Transverse colon (tissue), 4 donors: ENCODE results near the gene ZC3H4. TPM values are rescaled to one million over a fixed set of nuclear protein-coding genes. Genes with fewer than 3 reads are reported as not detected.

Experiments
- DNase-seq: peaks from one replicate; pipeline ENCODE4 v3.0.0-alpha.2; 2019
- H3K27ac ChIP-seq, 4 donors: fragments of 200-600 bp; sonication (generic); 2 replicates each; pipeline ENCODE4 v1.5.1; 2016 to 2018; ENCODE audit warnings: inconsistent platforms in 4 of 4
- H3K27me3 ChIP-seq: fragments of 200-600 bp; sonication (generic); 2 replicates; pipeline ENCODE4 v1.5.1; 2017; ENCODE audit warnings: inconsistent platforms
- H3K36me3 ChIP-seq, 4 donors: fragments of 200-600 bp; sonication (generic); 2 replicates each; pipeline ENCODE4 v1.5.1; 2017 to 2019; ENCODE audit warnings: inconsistent platforms in 4 of 4
- H3K4me1 ChIP-seq, 4 donors: fragments of 200-600 bp; sonication (generic); 2 replicates each; pipeline ENCODE4 v1.5.1; 2017 to 2020; ENCODE audit warnings: inconsistent platforms in 4 of 4
- H3K4me3 ChIP-seq, 4 donors: fragments of 200-600 bp; sonication (generic); 1 replicate in 1 of 4; 2 replicates in 3 of 4; pipeline versions ENCODE4 v1.5.1 to v1.6.1; 2017 to 2019; ENCODE audit warnings: inconsistent platforms in 4 of 4
- H3K9me3 ChIP-seq, 2 donors: fragments of 200-600 bp; sonication (generic); 2 replicates each; pipeline ENCODE4 v1.5.1; 2017 to 2019; ENCODE audit warnings: inconsistent platforms in 2 of 2
- CTCF ChIP-seq, 5 experiments: fragments of 200-600 bp in 3 of 5; fragments of 450-650 bp in 2 of 5; sonication (generic) in 3 of 5; IDR thresholded peaks; 1 replicate in 2 of 5; 2 replicates in 3 of 5; pipeline ENCODE4 v1.5.1; 2016 to 2017; ENCODE audit warnings: antibody characterized with exemption in 5 of 5, inconsistent platforms in 3 of 5, mild to moderate bottlenecking in 2 of 5, moderate library complexity in 1 of 5
- EP300 ChIP-seq: sonication (generic); formaldehyde crosslinking; IDR thresholded peaks from one replicate; pipeline ENCODE4 v1.6.1; 2017; ENCODE audit warnings: antibody characterized with exemption, low read depth
- POLR2A ChIP-seq: fragments of 450-650 bp; IDR thresholded peaks from one replicate; pipeline ENCODE4 v1.6.1; 2016; ENCODE audit warnings: antibody characterized with exemption, mild to moderate bottlenecking, moderate library complexity
- POLR2AphosphoS5 ChIP-seq, 3 donors: sonication (generic); formaldehyde crosslinking; IDR thresholded peaks; one replicate each; pipeline ENCODE4 v1.6.1; 2016; ENCODE audit warnings: antibody characterized with exemption in 3 of 3
- WGBS, 2 donors: methylation state at CpG; one replicate each; pipeline ENCODE4 v1.1.5; 2018; ENCODE audit warnings: low coverage in 1 of 2; 5-methylcytosine and 5-hydroxymethylcytosine counted together
- in situ Hi-C, 4 donors: fragments of 200-750 bp; cut with MboI; loops; one replicate each; pipeline versions ENCODE4 v1.15.0 to v1.15.1; 2017; ENCODE audit warnings: low sequenced_read_pairs in 3 of 4, low pct_ligation_motif_present in 1 of 4, low pct_unique_long_range_greater_than_20kb in 1 of 4
- intact Hi-C: fragments of 100-400 bp; cut with DNase I; formaldehyde crosslinking; loops from one replicate; pipeline ENCODE4 v1.15.1; 2023; ENCODE audit warnings: low total_unique reads
- total RNA-seq, 4 donors: library from RNA; depleted of rRNA; stranded (reverse); fragments of >200 nt; gene quantifications; one replicate each; pipeline ENCODE4 v1.1.0, GENCODE V29; 2016

Gene ZC3H4
- total RNA-seq, 4 donors from 2014 or later: 25.4 to 32.2 (median 28.0) TPM

- Histone ChIP-seq H3K36me3 (no peaks in the 10 kb centered on the region), H3K27me3 (peaks cover 42% of the 10 kb centered on the region), H3K9me3 (no peaks in the 10 kb centered on the region), H3K4me1 (peaks cover 7 to 18% (median 17%) of the 10 kb centered on the region in 4 donors), H3K27ac (peak overlapping the region; percentile 70 to 81 (median 80)), H3K4me3 (peak overlapping the region; percentile 18 to 54 (median 35))
- in situ Hi-C loops: no loop called here
- WGBS, 2 donors: 5 to 7% methylated on average over 17 to 35 of the region's 35 CpGs
- peak; percentile 75 for TF ChIP-seq POLR2A
- TF ChIP-seq EP300: no peak
- TF ChIP-seq POLR2AphosphoS5 (IDR thresholded peaks at IDR 0.05): peak in 2 of 3 donors; percentile 37 to 78
- TF ChIP-seq CTCF (IDR thresholded peaks at IDR 0.05): peak; percentile 97 to 99 (median 99)
- DNase-seq: peak; percentile 95
- intact Hi-C loops: no loop called here
Measured at GRCh38 chr19:47035127-47036096, 78.2 kb downstream of the ZC3H4 start.

GRCh38 chr19:47032171-47032811 is 81.3 kb downstream of the ZC3H4 start:
- WGBS, 2 donors: 14 to 80% methylated on average over 1 to 17 of the region's 17 CpGs
- Histone ChIP-seq H3K9me3 (no peaks in the 10 kb centered on the region), H3K36me3 (no peaks in the 10 kb centered on the region), H3K27ac (no peak overlapping the region), H3K4me3 (no peak overlapping the region), H3K4me1 (peaks cover 7 to 18% (median 17%) of the 10 kb centered on the region in 4 donors), H3K27me3 (peaks cover 71% of the 10 kb centered on the region)
- peak; percentile 67 for DNase-seq
- in situ Hi-C loops: no loop called here
- intact Hi-C loops: no loop called here
- TF ChIP-seq POLR2A (no peak), EP300 (no peak), CTCF (IDR thresholded peaks at IDR 0.05) (peak; percentile 71 to 81 (median 79)), POLR2AphosphoS5 (IDR thresholded peaks at IDR 0.05) (no peak)

- Histone ChIP-seq H3K27ac (no peak overlapping the region), H3K27me3 (peaks cover 92% of the 10 kb centered on the region), H3K36me3 (no peaks in the 10 kb centered on the region), H3K9me3 (no peaks in the 10 kb centered on the region), H3K4me3 (no peak overlapping the region), H3K4me1 (peaks cover 0 to 2% (median under 1%) of the 10 kb centered on the region in 4 donors)
- WGBS, 2 donors: 22 to 40% methylated on average over 2 to 14 of the region's 14 CpGs
- intact Hi-C loops (loop anchor here (1.0 kb wide), 1 partner anchor 43 kb away; no protein-coding TSS in a partner anchor), in situ Hi-C loops (no loop called here)
- DNase-seq: no peak
- TF ChIP-seq POLR2AphosphoS5 (IDR thresholded peaks at IDR 0.05): no peak
- TF ChIP-seq CTCF (IDR thresholded peaks at IDR 0.05): no peak
- TF ChIP-seq POLR2A: no peak
- no peak for TF ChIP-seq EP300
Measured at GRCh38 chr19:47028195-47028601, 85.4 kb downstream of the ZC3H4 start.

GRCh38 chr19:47027586-47028088 is 85.9 kb downstream of the ZC3H4 start:
- H3K27ac ChIP-seq: no peak overlapping the region
- in situ Hi-C loops: no loop called here
- H3K36me3 ChIP-seq: no peaks in the 10 kb centered on the region
- WGBS, 2 donors: 31 to 40% methylated on average over 1 to 9 of the region's 12 CpGs
- no peaks in the 10 kb centered on the region for H3K9me3 ChIP-seq
- intact Hi-C loops: loop anchor here (1.0 kb wide), 1 partner anchor 44 kb away; no protein-coding TSS in a partner anchor
- TF ChIP-seq CTCF (IDR thresholded peaks at IDR 0.05) (no peak), POLR2A (no peak), POLR2AphosphoS5 (IDR thresholded peaks at IDR 0.05) (no peak), EP300 (no peak)
- no peak overlapping the region for H3K4me3 ChIP-seq
- no peak for DNase-seq
- peaks cover 93% of the 10 kb centered on the region for H3K27me3 ChIP-seq
- peaks cover 0 to 5% (median 2%) of the 10 kb centered on the region in 4 donors for H3K4me1 ChIP-seq
